OCI-M1 (cell line): ENCODE data around the gene ZMYND10.
A peak's percentile ranks its signal among the peaks of the same experiment; 100 is the strongest.

Experiments
- DNase-seq: peaks from one replicate; lab custom pipeline; 2025; lab: John Stamatoyannopoulos, UW

ZMYND10 gene

GRCh38 chr3:50370594-50370993 is 25.1 kb upstream of the ZMYND10 start:
- peak; percentile 64 for DNase-seq

GRCh38 chr3:50369012-50369670 is 23.6 kb upstream of the ZMYND10 start:
- no peak for DNase-seq

- no peak for DNase-seq
Observed at GRCh38 chr3:50365842-50366220, 20.3 kb upstream of the ZMYND10 start.

DNA sequence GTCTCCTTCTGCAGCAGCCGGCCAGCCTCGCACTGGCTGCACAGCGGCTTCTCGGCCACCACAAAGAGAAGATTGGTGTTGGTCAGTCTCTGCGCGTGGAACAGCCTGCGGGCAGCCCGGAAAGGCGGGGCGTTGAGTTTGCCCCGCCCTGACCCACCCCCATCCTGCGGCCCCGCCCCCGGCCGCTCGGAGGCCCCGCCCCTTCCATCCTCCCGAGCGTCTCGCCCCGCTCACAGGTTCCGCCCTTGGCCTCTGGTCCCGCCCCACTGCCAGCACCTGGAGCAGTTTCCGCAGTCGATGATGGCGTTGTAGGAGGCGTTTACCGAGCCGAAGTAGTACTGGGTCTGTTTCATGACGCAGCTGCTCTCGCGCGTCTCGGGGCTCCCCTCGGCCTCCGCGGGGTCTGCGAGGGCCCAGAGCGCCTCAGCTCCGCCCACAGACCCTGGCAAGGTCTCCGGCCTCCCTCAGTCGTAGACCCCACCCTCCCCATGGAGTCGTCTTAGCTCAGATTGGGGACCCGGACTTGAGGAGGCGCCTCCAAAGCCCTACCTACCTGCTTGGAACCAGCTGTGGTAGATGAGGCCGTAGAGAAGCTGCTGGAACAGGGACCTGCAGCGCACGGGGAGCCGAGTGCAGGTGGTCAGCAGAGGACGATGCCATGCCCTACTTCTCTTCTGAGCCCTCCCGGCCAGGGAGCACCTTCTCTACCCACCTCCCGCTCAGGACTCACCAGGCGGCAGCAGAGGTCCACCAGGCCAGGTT is 19.7 kb upstream of the ZMYND10 start:
- DNase-seq = peak; percentile 69

DNA sequence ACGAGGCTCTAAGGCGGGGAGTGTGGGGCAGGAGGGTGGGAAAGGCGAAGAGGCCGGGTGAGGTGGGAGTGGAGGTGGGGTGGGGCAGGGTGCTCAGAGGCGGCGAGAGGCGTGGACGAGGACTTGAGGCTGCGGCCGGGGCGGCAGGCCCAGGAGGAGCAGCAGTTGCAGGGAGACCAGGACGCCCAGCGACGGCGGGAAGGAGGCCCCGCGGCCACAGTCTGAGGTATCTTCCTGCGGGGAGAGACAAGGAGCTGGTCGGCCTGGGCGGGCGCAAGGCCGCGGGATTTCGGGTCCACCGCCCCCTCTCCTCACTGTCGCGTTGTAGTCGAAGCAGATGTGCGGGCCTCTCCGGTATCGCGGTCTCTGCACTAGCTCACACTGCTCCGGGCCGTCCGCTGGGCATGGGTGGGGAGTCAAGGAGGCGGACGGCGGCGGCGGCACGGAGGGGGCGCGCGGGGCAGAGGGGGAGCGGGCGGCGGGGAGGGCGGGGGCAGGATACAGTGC is 19.1 kb upstream of the ZMYND10 start:
- DNase-seq = no peak

DNA sequence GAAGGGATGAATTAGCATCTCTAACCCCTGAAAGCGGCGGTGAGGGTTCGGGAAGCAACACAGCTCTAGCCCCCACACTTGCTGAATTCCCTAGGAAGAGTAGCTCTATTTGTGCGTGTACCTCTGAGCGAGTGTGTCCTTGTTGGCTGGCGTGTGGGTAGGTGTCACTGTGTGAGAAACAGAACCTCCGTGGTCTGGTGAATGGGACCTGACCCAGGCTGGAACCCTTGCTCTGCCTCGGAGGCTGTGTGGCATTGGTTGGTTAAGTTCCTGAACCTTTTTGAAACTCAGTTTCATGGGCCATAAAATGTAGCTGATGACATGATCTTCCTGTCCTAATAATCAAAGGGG is 14.2 kb upstream of the ZMYND10 start:
- no peak for DNase-seq

DNA sequence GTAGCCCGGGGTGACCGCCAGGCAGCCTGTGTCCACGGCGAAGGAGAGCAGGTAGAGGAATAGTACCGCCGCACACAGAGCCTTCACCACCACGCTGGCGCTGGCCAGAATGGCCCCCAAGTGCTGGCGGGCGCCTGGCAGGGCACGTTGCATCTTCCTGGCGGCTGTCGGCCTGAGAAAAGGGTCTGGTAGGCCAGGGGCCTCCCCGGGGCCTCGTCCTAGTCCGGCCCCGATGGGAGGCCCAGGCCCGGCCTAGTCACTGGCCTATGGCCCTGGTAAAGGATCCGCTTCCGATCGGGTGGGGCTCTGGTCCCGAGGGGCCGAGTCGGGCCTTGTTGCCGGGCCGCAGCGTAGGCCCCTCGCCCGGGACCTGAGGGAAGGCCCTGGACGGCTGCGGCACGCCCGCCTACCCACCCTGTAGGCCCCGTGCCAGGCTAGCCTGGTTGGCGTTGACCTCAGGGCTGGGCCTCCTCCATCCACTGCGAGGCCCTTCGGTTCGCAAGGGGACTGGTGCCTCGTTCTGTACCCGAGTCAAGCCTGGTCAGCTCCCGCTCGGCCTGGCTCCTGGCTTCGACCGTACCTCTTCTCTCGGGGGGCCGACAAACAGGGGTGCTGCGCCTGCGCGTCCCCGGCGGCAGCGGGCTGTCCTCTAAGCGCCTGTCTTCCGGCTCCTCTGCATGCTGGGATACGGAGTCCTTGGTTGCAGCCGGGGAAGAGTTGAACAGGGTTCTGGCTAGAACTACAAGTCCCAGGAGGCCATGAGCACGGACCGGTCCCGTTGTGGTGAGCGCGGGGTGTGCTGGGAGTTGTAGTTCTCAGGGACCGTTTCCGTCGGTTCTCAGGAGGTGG is 13.6 kb upstream of the ZMYND10 start, which contains the start of gene TMEM115:
Gene TMEM115 (minus strand): TSS at position 611 of the 849 bp plus-strand sequence. CDS start 458 bp downstream, at position 153.
- peak; percentile 94 for DNase-seq

DNA sequence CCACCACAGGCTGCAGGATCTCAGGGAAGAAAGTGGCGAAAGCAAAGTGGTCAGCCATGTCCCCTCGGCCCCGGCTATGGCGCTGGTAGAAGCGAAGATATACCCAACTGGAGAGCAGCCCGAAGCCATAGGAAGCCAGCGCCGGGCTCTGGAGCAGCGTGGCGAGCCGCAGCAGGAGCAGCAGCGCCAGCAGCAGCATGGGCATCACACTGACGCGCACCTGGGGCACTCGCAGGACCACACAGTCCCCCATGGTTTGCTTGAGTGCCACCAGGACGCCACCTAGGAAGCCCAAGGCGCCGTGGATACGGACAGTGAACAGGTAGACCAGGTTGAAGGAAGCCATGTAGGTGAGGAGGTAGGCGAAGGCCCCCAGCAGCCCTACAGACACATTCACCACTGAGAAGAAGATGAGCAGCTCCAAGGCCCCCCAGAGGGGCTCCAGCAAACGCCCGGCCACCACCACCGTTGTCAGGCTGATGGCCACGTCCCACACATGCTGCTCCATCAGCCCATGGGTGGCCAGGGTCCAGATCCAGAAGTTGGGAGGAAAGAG is 12.9 kb upstream of the ZMYND10 start:
- no peak for DNase-seq

GRCh38 chr3:50357481-50357880 is 11.9 kb upstream of the ZMYND10 start:
- no peak for DNase-seq

- DNase-seq = peak; percentile 10
Observed at GRCh38 chr3:50356553-50356952, 11.0 kb upstream of the ZMYND10 start.

DNA sequence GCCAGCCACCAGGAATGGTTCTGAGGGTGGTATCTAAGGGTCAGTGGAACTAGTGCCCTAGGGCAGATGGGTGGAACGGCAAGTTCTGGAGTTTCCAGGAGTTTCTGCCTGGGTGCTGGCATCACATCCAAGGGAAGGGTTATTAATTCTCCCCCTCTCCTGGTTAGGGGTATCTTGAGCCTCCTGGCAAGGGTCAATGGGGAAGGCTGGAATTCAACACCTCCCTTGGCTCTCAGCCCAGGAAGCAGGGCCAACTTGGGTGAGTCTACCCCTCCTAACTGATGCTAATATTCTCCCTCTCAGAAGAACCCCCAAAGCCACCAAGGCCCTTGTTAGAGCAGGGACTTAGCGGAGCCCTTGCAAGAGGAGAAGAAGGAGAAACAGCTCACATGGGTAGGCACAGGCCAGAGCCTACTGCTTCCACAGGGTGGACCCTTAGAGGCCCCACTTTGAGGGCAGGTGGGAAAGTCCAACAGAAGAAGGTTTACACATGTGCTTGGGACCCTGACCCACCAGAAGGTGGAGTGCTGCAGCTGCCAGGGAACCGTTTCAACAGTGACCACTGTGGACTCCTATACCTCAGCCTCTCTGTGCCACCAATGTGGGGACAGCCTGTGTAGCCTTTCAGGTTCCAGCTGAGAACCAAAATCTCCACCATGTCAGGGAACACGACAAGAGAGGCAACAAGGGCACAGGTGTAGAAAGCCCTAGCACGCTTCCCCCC is 10.5 kb upstream of the ZMYND10 start:
- DNase-seq = no peak

DNA sequence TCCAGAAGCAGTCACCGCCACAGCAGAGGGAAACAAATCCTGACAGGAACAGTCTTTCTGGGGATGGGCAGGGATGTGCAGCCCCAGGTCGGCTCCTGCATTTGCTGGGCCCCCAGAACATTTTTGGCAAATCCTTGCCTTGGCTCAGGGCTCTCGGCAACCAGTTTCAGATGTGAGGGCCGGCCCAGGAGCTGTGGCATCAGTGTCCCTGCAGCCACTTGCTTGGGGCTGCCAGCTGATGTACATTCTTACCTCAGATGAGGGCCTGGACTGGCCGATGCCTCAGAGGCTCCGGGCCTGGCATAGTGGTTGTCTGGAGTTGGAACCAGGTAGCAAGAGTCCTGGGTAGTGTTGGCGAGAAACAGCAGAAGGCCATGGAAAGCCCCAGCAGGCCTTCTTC is 9.3 kb upstream of the ZMYND10 start:
- no peak for DNase-seq

DNA sequence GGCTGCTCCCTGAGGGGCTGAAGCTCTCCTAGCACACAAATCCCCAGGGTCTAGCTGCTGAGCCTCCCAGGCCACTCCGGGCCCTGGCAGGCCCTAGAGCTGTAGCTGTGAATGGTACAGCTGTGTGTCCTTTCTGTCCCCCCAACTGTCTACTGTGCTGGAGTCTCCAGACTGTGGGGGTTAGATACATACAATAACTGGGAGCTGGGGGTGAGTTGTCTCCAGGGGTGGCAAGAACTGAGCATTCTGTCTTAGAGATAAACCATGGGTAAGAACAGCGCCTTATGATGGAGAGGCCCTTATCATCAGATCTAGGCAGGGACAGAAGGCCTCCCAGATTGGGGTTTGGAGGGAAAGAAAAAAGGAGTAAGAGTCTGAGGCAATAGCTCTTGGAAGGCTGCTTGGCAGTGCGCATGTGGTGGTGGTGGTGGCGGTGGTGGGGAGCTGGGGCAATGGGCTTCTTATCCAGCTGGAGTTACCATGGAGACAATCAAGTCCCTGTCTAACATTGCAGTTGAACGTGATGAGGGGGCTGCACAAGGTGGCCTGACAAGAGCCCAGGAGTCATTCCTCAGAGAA is 8.7 kb upstream of the ZMYND10 start:
- peak; percentile 18 for DNase-seq

GRCh38 chr3:50353245-50354004 is 7.9 kb upstream of the ZMYND10 start:
- no peak for DNase-seq

GRCh38 chr3:50352781-50353180 is 7.2 kb upstream of the ZMYND10 start:
- DNase-seq = peak; percentile 23

GRCh38 chr3:50351323-50351697 is 5.8 kb upstream of the ZMYND10 start:
- DNase-seq = no peak

- DNase-seq = peak; percentile 94
Observed at GRCh38 chr3:50350527-50351322, 5.2 kb upstream of the ZMYND10 start, which contains the start of the genes CYB561D2 and NPRL2. CYB561D2 (plus strand) TSS chr3:50350862; CDS start chr3:50351434, 572 bp downstream. NPRL2 (minus strand) TSS chr3:50350775; CDS start chr3:50350652, 123 bp downstream.

- no peak for DNase-seq
Observed at GRCh38 chr3:50350213-50350526, 4.6 kb upstream of the ZMYND10 start.

DNA sequence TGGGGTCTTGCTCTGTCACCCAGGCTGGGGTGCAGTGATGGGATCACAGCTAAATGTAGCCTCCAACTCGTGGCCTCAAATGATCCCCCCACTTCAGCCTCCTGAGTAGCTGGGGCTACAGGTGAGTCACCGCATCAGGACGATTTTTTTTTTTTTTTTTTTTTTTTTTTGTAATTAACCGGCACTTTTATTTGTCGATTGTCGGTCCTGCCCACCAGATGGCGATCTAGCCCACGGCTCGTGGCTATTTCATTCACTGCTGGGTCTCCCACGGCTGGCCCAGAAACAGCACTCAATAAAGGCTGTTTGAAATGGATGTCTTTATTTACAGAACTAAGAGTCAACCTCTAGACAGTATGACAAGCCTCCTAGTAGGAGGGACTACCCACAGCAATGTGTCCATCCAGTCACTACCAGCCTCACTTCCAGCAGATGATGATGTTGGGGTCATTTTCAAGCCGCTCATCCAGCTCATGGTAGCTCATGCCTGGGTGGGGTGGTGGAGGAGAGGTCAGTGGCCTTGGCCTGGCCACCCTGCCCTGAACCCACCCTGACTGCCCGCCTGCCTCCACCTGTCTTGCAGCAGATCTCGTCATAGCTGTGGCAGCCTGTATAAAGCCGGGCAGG is 1.8 kb upstream of the ZMYND10 start:
- peak; percentile 71 for DNase-seq
